Esophagus squamous epithelium (tissue), 4 donors: ENCODE data around the gene RUNDC3A.

Experiments
- CTCF ChIP-seq, 6 experiments: fragments of 450-650 bp in 4 of 6; fragments of 200-600 bp in 2 of 6; sonication (generic) in 2 of 6; IDR thresholded peaks; one replicate each; pipeline ENCODE4 v1.5.1; 2016 to 2019; ENCODE audit warnings: antibody characterized with exemption in 6 of 6, mild to moderate bottlenecking in 4 of 6, moderate library complexity in 4 of 6
- POLR2A ChIP-seq, 4 donors: fragments of 450-650 bp; IDR thresholded peaks; one replicate each; pipeline ENCODE4 v1.6.1; 2017; ENCODE audit warnings: antibody characterized with exemption in 4 of 4, mild to moderate bottlenecking in 4 of 4, moderate library complexity in 3 of 4

GRCh38 chr17:44359458-44360143 lies 51.2 kb downstream of the RUNDC3A start:
- TF ChIP-seq CTCF (IDR thresholded peaks at IDR 0.05) (no peak), POLR2A (IDR thresholded peaks at IDR 0.05) (no peak)
